NAMALWA (cell line): Measurements from ENCODE around the gene MARCHF10.

Experiments
- DNase-seq: peaks from one replicate; pipeline ENCODE4 v3.0.0-alpha.2; 2015; ENCODE audit warnings: low spot score

MARCHF10 gene

GRCh38 chr17:62753562-62753961 is 54.6 kb downstream of the MARCHF10 start:
- no peak for DNase-seq

- no peak for DNase-seq
These were observed 56.9 kb downstream of the MARCHF10 start for GRCh38 chr17:62751060-62751691.

DNA sequence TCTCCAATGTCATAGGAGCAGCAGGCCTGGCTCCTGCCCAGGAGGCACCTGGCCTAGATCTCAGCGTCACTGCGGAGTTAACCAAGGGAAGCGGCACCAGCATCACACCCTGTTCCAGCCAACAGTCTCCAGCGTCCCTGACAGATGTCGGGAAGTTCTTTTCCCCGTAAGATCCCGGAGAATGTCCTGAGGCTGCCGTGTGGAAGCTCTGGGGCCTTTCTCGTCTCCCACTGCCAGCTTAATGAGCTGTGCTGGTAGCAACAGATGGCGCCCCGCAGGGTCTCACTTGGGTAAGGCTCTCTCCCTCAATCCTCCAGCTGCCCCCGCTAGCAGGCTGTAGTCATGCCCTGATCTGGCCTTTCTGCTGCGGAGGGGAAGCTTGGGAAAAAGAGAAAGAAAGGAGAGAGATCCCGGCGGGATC is 57.5 kb downstream of the MARCHF10 start:
- no peak for DNase-seq

DNA sequence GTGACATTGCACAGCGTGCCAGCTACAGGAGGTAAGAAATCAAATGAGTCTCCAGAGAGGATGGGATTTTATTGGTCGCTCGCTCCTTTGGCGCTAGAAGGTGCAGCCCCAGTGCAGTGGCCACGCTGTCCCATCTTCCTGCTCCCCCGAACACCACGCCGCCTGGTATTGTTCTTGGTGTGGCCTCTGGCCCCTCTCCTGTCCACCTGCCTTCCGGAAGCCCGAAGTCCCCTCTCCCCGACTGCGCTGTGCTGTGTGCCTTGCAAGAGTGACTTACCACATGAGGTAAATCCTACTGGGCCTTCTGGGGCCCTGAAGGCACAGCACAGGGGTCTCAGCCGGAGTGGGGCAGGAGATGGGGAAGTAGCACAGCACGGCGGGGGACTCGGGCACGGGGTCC is 58.2 kb downstream of the MARCHF10 start:
- no peak for DNase-seq

GRCh38 chr17:62746941-62747340 is 61.2 kb downstream of the MARCHF10 start:
- no peak for DNase-seq

DNA sequence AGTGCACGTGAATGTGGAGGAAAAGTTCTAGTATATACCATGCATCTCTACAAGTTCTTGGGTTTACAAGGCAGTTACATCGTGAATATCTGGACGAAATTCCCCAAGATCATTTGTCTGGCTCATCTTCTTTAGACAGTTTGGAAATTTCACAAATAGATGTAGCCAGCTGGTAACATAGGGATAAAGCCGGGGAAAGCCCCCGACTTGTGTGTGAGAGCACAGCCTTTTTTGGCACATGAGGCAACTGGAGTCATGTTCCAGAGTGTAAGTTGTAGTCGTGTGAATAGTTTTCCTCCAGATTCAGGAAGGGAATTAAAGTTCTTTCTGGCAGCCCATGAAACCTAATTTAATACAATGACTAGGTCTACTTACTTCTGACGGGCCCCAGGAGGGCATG is 62.3 kb downstream of the MARCHF10 start:
- no peak for DNase-seq

DNA sequence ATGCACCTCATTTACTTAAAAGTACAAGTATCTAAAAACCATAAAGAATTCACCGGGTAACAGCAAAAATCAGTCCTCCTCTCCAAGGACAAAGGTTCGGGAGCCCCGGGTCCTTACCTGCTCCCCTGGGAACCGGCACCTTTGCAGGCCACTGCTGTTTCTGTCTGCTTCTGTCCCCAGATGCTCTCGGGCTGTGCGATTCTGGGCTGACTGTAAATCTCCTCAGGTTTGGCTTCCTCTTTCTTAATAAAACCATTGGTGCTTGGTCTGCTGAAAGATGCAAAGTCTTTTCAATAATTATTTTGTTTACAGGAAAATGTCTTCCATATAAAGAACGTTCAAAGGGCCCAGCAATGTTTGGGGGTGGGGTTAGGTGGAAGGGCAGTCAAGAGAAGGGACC is 63.9 kb downstream of the MARCHF10 start:
- DNase-seq, result no peak

- DNase-seq, result no peak
These were observed 66.8 kb downstream of the MARCHF10 start for GRCh38 chr17:62741290-62741689.

DNA sequence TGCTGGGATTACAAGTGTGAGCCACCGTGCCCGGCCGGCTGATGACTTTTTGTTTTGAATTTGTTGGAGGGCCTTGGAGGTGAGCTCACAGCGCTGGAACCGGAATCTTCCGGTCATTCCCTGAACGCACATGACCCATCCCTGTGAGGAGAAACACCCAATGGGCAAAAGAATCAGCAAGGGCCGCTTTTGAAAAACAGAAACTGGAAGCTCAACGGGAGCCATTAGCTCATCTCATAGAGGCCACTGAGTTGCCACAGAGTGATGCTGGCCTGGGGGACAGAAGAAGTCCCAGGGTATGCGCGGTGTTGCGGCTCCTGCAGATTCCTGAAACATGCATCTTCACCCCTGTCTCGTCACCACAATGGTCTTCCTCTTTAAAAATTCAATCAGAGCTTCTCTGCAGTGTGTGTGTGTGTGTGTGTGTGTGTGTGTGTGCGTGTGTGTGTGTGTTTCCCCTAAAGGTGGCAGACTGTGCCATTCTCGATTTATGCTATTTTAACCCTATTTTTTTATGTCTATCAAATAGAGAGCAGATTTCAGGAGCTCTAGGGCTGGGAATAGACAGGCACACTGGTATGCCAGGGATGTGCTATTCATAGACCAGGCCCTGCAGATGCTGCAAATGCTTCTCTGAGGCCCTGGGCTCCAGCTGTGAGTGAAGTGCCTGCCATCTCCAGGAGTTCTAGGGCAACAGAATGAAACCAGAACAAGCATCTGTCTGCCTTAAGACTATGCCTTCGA is 68.3 kb downstream of the MARCHF10 start:
- DNase-seq, result no peak

DNA sequence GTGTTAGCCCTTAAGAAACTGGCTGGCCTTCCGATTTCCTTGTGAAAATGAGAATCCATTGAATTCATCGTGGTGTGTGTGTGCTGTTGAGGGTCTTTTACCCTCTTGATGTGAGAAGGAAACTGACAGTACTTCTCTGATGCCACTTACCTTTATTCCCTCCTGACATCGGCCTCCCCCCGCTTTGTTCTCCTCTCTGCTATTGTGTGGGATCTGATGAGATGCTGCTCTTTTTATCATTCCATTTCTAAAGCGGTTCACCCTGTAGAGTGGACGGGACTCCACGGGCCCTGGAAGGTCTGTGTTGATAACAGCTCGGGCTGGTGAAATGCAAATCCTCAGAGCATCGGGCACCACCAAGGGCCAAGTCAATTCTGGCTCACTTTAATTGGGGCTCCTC is 69.8 kb downstream of the MARCHF10 start:
- DNase-seq, result no peak

- no peak for DNase-seq
These were observed 70.6 kb downstream of the MARCHF10 start for GRCh38 chr17:62737513-62737912.

DNA sequence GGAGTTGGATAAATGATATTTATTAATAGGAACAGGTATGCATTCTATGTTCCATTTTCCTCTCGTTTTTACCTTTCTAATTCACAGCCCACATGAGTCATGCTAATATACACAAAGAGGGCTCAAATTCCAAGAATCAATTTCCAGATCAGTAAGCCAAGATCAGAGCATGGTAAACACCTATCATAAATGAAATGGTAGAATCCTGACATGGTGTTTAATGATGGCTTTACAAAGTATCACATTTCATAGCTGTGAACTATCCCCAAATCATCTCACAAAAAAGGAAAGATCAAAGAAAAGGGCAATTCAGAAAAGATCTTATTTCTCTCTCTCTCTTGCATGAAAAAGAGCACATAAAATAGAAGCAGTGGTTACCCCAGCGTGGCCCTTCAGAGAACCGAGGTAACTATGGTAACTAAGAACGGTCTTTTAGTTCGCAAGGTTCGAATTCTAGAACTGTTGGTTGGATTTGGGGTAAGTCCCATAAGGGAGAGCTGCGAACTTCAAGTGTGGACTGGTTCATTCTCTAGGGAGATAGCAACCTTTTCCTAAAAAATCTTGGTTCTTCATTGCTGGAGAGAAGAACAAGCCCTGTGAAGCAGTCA is 73.0 kb downstream of the MARCHF10 start:
- DNase-seq, result no peak

DNA sequence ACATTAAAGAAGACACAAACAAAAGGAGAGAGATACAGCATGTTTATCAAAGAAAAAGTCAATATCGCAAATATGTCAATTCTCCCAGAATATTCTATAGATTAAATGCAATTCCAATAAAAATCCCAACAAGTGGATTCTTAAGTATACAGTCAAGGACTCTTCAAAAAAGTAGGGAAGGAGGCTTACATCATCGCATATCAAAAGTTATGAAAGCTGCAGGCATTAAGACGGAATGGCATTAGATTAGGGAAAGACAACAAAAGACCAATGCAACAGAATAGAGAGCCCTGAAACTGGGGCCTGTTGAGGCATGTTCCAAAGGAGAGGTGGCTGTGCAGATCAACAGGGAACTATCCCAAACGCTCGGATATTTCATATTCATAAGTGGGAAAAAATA is 76.0 kb downstream of the MARCHF10 start:
- no peak for DNase-seq

DNA sequence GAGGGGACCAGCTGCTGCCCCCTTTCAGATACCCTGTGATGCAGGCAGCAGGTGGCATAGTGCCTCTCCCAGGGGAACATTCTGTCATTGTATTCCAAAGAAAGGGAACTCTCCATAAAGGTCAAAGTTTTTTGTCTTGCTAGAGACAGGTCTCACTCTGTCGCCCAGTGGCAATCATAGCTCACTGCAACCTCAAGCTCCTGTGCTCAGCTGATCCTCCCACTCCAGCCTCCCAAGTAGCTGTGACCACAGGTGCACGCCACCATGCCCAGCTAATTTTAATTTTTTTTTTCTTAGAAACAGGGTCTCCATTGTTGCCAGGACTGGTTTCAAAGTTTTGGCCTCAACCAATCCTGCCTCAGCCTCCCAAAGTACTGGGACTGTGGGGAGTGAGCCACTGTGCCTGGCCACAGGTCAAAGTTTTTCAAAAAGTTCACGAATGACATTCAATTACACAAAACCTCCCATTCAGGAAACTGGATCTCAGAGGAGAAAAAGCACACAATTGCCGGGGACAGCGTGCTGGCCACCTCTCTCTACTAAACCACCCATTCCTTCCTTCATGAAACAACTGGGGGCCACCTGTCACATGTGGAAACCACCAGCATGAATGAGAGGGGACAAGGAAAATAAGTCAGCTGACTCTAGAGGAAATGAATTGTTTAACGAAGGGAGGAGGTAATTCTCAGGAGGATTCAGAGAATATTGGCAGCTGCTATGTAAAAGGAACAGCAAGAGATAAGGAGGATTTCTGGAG is 80.0 kb downstream of the MARCHF10 start:
- DNase-seq, result no peak

DNA sequence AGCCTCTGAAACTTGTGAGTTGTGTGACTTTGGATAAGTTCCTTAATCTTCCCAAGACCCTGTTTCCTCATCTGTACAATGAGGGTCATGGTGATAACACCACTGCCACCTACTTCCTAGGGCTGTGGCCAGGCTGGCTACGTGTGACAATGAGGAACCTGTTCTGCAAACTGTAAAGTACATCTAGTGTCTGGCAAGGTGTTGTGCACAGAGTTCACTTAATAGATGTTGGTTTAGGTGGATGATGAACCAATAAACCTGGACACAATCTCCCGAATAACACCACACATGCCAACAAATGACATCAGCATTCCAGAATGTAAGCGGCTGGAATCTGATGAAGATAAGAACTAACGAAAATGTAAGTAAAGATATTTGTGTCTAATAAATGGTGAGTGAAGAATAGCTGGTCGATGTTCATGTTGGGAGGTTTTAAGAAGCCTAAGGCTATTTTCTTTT is 82.3 kb downstream of the MARCHF10 start:
- DNase-seq, result no peak

DNA sequence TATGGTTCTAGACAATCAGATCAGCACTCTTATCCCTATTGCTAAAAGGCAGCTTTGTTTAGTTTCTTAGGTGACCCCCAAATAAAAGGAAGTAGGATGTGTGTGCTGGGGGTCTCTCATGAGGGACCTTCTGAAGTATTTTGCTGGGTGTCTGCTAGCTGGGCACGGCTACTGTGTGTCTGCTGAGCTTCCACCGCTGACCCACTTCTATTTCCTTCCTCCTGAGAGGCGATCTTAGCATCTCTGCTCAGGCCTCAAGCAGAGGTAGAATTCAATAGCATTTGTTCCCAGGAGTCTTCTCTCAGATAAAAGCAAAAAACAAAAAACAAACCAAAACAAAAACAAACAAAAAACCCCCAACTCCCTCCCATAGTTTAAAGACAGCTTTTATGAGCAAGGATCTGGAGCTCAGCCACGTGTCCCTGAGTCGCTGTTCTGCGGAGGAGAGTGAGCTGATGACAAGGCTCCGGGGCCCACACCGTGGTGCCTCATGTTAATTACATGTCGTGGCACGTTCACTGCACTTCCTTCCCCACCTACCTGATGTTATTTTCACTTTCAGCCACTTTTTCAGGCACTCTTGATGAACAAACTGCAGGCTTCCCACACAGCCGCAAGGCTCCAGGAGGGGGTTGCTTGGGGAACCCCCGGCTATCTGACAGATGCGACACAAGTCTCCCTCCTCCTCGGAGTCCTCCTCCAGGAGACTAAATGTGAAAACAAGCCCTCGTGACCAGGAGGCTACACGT is 83.5 kb downstream of the MARCHF10 start:
- DNase-seq, result peak; percentile 22

- no peak for DNase-seq
These were observed 84.3 kb downstream of the MARCHF10 start for GRCh38 chr17:62723842-62724241.

- no peak for DNase-seq
These were observed 85.5 kb downstream of the MARCHF10 start for GRCh38 chr17:62722625-62723024.

- DNase-seq, result peak; percentile 42
These were observed 87.8 kb downstream of the MARCHF10 start for GRCh38 chr17:62720126-62720850.

GRCh38 chr17:62719586-62719985 is 88.5 kb downstream of the MARCHF10 start:
- DNase-seq, result no peak

DNA sequence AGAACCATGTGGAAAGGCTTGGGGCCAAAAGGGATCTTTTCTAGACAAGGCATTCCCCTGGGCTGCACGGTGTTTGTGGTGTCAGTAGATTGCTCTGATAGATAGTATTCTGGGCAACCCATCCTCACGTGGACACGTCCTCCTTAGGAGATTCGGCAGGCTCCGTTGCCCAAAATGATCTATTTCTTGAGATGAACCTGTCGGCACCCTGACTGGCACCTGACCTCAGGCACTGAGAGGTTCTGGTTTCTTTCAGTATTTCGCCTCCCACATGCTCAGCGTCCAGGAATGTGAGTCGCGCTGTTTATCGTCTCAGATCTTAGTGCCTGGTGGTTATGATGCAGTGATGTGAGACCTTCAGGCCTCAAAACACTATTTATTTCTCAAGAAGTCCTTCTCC is 89.7 kb downstream of the MARCHF10 start:
- no peak for DNase-seq
